Spleen (tissue), 11 donors: ENCODE results near the gene GGT6. TPM values are rescaled to one million over a fixed set of nuclear protein-coding genes. Genes with fewer than 3 reads are reported as not detected.
A peak's percentile ranks its signal among the peaks of the same experiment; 100 is the strongest.

Experiments
- DNase-seq: peaks from one replicate; pipeline ENCODE4 v3.0.0-alpha.2; 2020
- H3K27ac ChIP-seq, 8 donors: fragments of 200-600 bp; sonication (generic) in 7 of 8; 1 replicate in 4 of 8; 2 replicates in 4 of 8; pipeline versions ENCODE4 v1.5.0 to v1.8.0; 2016 to 2021; ENCODE audit warnings: inconsistent platforms in 4 of 8, mild to moderate bottlenecking in 4 of 8, moderate library complexity in 1 of 8
- H3K27me3 ChIP-seq, 7 donors: fragments of 200-600 bp; sonication (generic) in 6 of 7; replicated peaks in 1 of 7; 1 replicate in 4 of 7; 2 replicates in 3 of 7; pipeline versions ENCODE4 v1.5.0 to v1.8.0; 2016 to 2021; ENCODE audit warnings: inconsistent platforms in 3 of 7, mild to moderate bottlenecking in 1 of 7
- H3K36me3 ChIP-seq, 6 donors: fragments of 200-600 bp; sonication (generic) in 5 of 6; 1 replicate in 4 of 6; 2 replicates in 2 of 6; pipeline versions ENCODE4 v1.5.0 to v1.8.0; 2016 to 2021; ENCODE audit warnings: inconsistent platforms in 2 of 6
- H3K4me1 ChIP-seq, 6 donors: fragments of 200-600 bp; sonication (generic) in 5 of 6; 1 replicate in 3 of 6; 2 replicates in 3 of 6; pipeline versions ENCODE4 v1.5.0 to v1.8.0; 2016 to 2021; ENCODE audit warnings: inconsistent platforms in 3 of 6
- H3K4me3 ChIP-seq, 8 donors: fragments of 200-600 bp; sonication (generic) in 7 of 8; 1 replicate in 4 of 8; 2 replicates in 4 of 8; pipeline versions ENCODE4 v1.5.0 to v1.8.0; 2016 to 2021; ENCODE audit warnings: inconsistent platforms in 4 of 8, mild to moderate bottlenecking in 4 of 8, moderate library complexity in 2 of 8
- H3K9me3 ChIP-seq, 8 donors: fragments of 200-600 bp; sonication (generic) in 7 of 8; 1 replicate in 4 of 8; 2 replicates in 4 of 8; pipeline versions ENCODE4 v1.5.0 to v1.8.0; 2016 to 2021; ENCODE audit warnings: inconsistent platforms in 4 of 8
- POLR2A ChIP-seq, 3 donors: fragments of 450-650 bp; IDR thresholded peaks; one replicate each; pipeline ENCODE4 v1.5.1; 2017; ENCODE audit warnings: antibody characterized with exemption in 3 of 3, mild to moderate bottlenecking in 1 of 3
- POLR2AphosphoS5 ChIP-seq, 3 donors: sonication (generic); formaldehyde crosslinking; IDR thresholded peaks; one replicate each; pipeline ENCODE4 v1.5.1; 2017; ENCODE audit warnings: antibody characterized with exemption in 3 of 3
- WGBS, 5 donors: extraction: QIAGEN DNeasy Blood & Tissue Kit in 3 of 5; methylation state at CpG; one replicate each; pipeline versions ENCODE4 v1.1.5 to v1.1.7; 2013 to 2018; 5-methylcytosine and 5-hydroxymethylcytosine counted together
- intact Hi-C: fragments of 100-400 bp; cut with DNase I; formaldehyde crosslinking; loops from one replicate; pipeline ENCODE4 v1.15.0; 2023; ENCODE audit warnings: low total_unique reads
- polyA plus RNA-seq, 3 donors: library from polyadenylated mRNA; stranded (reverse); fragments of 200-250 nt; gene quantifications; one replicate each; pipeline ENCODE4 v1.2.1, GENCODE V29; 2013
- total RNA-seq, 7 donors: library from RNA; depleted of rRNA in 3 of 7; stranded (reverse); fragments of >200 nt in 3 of 7; fragmentation: NEBNext Ultra II Directional in 4 of 7; extraction: Animal tissue kit (Norgen Biotek cat#: 25700) in 4 of 7; gene quantifications; one replicate each; pipeline versions ENCODE4 v1.1.0 to v1.2.1, GENCODE V29; 2016 to 2021
- TF ChIP-seq, protein P1 (sequence below), 11 experiments: fragments of 200-600 bp in 7 of 11; fragments of 450-650 bp in 4 of 11; sonication (generic) in 4 of 11; IDR thresholded peaks in 8 of 11; conservative IDR thresholded peaks in 3 of 11; 1 replicate in 7 of 11; 2 replicates in 4 of 11; pipeline versions ENCODE4 v1.4.0 to v1.8.0; 2016 to 2021; ENCODE audit warnings: antibody characterized with exemption in 11 of 11, inconsistent platforms in 4 of 11, mild to moderate bottlenecking in 1 of 11
- donor health status: healthy with polysubstance abuse.
- donor health status: DM: no; HTN: no; CAD: no; lungs with moderate emphysema.
- donor health status: DM: no; HTN: no; CAD: no.
- donor health status: Bipolar disorder and iron deficiency.
- donor health status: healthy.
- donor health status: DM: no; HTN: no; CAD: no.
- donor health status: DM: yes; HTN: yes; CAD: no.

GGT6 gene
- total and polyA plus RNA-seq, 10 donors, result 0.03 to 0.42 TPM; not detected in 8

DNA sequence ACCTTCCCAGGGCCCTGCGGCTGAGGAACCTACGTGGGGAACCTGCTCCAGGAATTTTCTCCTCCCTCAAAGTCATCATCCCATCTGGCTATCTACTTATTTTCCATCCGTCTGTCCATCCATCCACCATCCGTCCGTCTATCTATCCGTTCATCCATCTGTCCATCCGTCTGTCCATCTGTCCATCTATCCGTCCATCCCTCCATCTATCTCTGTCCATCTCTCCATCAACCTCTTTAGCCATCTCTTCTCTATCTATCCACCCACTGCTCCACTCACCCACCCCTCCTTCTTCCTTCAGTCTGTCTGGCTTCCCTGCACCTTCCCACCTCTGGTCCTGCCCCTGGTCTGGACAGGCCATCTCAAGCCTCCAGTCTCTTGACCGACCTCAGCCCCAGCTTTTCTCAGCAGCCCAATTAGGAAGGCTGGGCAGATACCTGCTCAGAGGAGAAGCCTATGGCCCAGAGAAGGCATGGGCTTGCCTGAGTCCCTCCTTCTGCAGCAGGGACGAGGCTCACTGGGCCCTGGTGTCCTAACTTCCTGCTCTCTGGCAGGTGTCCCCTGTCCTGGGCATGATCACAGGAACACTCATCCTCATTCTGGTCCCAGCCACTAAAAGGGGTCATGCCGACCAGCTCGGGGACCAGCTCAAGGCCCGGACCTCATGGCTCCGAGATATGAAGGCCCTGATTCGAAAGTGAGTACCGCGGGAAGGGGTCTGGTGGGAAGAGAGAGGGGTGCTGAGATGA lies 28.2 kb downstream of the GGT6 start:
- DNase-seq, result no peak
- H3K27ac ChIP-seq, result peak overlapping the region in 7 of 8 donors; percentile 45 to 82 (median 74)
- H3K4me1 ChIP-seq, result peaks cover 10 to 83% (median 73%) of the 10 kb centered on the region in 6 donors
- H3K4me3 ChIP-seq, result no peak overlapping the region
- intact Hi-C loops, result no loop called here
- H3K27me3 ChIP-seq, result peaks cover 0 to 7% (median 0%) of the 10 kb centered on the region in 7 donors
- TF ChIP-seq, protein P1, sequence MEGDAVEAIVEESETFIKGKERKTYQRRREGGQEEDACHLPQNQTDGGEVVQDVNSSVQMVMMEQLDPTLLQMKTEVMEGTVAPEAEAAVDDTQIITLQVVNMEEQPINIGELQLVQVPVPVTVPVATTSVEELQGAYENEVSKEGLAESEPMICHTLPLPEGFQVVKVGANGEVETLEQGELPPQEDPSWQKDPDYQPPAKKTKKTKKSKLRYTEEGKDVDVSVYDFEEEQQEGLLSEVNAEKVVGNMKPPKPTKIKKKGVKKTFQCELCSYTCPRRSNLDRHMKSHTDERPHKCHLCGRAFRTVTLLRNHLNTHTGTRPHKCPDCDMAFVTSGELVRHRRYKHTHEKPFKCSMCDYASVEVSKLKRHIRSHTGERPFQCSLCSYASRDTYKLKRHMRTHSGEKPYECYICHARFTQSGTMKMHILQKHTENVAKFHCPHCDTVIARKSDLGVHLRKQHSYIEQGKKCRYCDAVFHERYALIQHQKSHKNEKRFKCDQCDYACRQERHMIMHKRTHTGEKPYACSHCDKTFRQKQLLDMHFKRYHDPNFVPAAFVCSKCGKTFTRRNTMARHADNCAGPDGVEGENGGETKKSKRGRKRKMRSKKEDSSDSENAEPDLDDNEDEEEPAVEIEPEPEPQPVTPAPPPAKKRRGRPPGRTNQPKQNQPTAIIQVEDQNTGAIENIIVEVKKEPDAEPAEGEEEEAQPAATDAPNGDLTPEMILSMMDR (IDR thresholded peaks at IDR 0.05 in 8 of 11, conservative IDR thresholded peaks at IDR 0.05 in 3 of 11), result no peak
- TF ChIP-seq POLR2A (IDR thresholded peaks at IDR 0.05) (no peak), POLR2AphosphoS5 (IDR thresholded peaks at IDR 0.05) (no peak)
- WGBS, 5 donors, result 82 to 89% (median 85%) methylated on average over 16 to 17 of the region's 17 CpGs
- peaks cover 0 to 14% (median 0%) of the 10 kb centered on the region in 6 donors for H3K36me3 ChIP-seq
- no peaks in the 10 kb centered on the region for H3K9me3 ChIP-seq

DNA sequence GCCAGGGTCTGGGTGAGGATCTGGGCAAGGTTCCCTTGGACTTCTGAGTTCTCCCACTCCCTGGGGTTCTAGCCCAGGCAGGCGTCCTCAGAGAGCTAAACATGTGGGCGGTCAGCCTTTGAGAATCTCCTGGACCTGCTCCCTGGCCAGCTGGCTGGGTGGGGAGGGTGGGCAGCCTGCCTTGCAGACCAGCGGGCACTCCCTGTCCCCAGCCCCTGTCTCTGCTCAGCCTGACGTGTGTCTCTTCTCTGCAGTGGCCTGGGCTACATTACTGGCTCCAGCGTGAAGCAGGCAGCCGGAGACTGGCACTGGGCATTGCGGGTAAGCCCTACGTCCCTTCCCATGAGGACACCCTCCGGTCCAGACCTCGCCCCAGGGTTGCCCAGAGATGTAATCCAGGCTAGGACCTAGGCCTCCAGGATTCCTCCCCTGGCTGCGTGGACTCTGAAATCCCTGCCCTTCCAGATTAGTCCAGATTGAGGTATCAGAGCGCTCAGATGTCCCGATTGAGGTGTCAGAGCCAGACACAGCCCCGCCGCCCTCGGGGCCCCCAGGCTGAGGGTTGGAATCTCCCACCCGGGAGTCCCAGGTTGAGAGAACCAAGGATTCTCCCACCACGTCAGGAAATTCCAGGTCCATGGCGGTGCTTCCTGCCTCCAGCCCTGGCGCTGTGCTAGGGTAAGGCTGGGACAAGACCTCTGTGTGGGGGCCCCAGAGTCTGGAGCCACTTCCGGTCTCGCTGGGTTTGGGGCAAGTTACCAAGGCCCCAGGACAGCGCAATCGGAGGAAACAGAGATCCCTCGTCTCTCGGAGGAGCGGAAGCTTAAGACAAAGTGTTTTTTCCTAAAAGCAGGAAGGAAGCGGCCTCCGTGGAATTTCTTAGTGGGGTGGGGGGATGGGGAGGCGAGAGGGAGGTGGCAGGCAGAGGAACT lies 29.3 kb downstream of the GGT6 start:
- Histone ChIP-seq H3K27me3 (peaks cover 0 to 7% (median 0%) of the 10 kb centered on the region in 7 donors), H3K36me3 (peaks cover 0 to 13% (median 0%) of the 10 kb centered on the region in 6 donors), H3K9me3 (no peaks in the 10 kb centered on the region), H3K4me3 (no peak overlapping the region), H3K27ac (peak overlapping the region; percentile 27 to 82 (median 74)), H3K4me1 (peaks cover 0 to 72% (median 62%) of the 10 kb centered on the region in 6 donors)
- 39 to 62% (median 48%) methylated on average over 13 to 30 of the region's 30 CpGs for WGBS, 5 donors
- intact Hi-C loops, result no loop called here
- no peak for DNase-seq
- peak; percentile 73 to 79 (median 76) for TF ChIP-seq POLR2AphosphoS5 (IDR thresholded peaks at IDR 0.05)
- TF ChIP-seq POLR2A (IDR thresholded peaks at IDR 0.05), result no peak

DNA sequence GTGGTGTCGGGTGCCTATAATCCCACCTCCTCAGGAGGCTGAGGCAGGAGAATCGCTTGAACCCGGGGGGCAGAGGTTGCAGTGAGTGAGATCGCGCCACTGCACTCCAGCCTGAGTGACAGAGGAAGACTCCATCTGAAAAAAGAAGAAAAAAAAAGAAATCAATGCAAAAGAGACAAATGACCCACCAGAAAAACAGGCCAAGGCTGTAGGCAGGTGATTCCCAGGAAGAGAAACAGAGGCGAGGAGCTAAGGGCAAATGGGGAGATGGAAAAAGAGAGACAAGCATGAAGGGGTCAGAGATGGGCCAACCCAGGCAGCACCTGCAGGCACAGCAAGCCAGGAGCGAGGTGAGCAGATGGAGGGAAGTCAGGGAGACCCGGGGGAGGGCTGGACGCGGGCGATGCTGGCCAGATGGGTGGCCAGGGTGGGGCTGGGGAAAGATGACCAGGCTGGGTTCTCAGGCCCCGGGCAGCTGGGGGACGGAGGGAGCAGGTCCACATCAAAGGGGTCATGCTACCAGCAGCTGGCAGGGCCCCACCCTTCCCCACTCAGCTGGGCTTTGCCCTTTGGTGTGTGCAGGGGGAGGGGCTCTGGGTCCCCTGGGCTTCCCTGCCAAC lies 30.7 kb downstream of the GGT6 start:
- WGBS, 5 donors, result 78 to 90% (median 80%) methylated on average over 13 of the region's 13 CpGs
- Histone ChIP-seq H3K36me3 (peaks cover 0 to 23% (median 0%) of the 10 kb centered on the region in 6 donors), H3K27me3 (peaks cover 0 to 7% (median 0%) of the 10 kb centered on the region in 7 donors), H3K4me1 (peaks cover 0 to 58% (median 48%) of the 10 kb centered on the region in 6 donors), H3K4me3 (no peak overlapping the region), H3K27ac (peak overlapping the region in 7 of 8 donors; percentile 1 to 82 (median 74)), H3K9me3 (no peaks in the 10 kb centered on the region)
- no peak for DNase-seq
- TF ChIP-seq, protein P1 (IDR thresholded peaks at IDR 0.05 in 8 of 11, conservative IDR thresholded peaks at IDR 0.05 in 3 of 11), result no peak
- TF ChIP-seq POLR2A (IDR thresholded peaks at IDR 0.05) (no peak), POLR2AphosphoS5 (IDR thresholded peaks at IDR 0.05) (no peak)
- intact Hi-C loops, result no loop called here

DNA sequence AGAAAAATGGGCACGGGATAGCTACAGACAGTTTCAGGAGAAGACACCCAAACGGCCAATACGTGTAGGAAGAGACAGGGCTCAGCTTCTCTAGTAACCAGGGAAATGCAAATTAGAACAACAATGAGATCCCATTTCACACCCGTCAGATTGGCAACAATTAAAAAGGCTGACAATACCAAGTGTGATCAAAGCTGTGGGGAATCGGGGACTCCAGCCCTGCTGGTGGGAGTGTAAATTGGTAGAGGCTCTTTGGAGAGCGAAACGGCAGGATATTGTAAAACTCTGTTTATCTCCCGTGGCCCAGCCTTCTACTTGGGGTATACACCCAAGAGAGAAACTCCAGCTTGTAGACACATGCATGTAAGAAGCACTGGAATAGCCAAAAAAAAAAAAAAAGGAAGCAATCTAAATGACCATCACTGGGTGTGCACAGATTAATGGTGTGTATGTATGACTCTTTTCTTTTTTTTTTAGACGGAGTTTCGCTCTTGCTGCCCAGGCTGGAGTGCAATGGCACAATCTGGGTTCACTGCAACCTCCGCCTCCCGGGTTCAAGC lies 32.7 kb downstream of the GGT6 start:
- H3K4me1 ChIP-seq, result peaks cover 0 to 39% (median 30%) of the 10 kb centered on the region in 6 donors
- H3K9me3 ChIP-seq, result no peaks in the 10 kb centered on the region
- no peak overlapping the region for H3K4me3 ChIP-seq
- peaks cover 0 to 22% (median 0%) of the 10 kb centered on the region in 6 donors for H3K36me3 ChIP-seq
- TF ChIP-seq POLR2A (IDR thresholded peaks at IDR 0.05), result no peak
- TF ChIP-seq POLR2AphosphoS5 (IDR thresholded peaks at IDR 0.05), result no peak
- TF ChIP-seq, protein P1 (IDR thresholded peaks at IDR 0.05 in 8 of 11, conservative IDR thresholded peaks at IDR 0.05 in 3 of 11), result no peak
- WGBS, 5 donors, result 79 to 89% (median 86%) methylated on average over 12 of the region's 12 CpGs
- no peaks in the 10 kb centered on the region for H3K27me3 ChIP-seq
- intact Hi-C loops, result no loop called here
- no peak for DNase-seq
- H3K27ac ChIP-seq, result no peak overlapping the region
